Testis (tissue), 2 donors: ENCODE data around the gene OLIG2.

Source experiments
- POLR2A ChIP-seq: fragments of 450-650 bp; IDR thresholded peaks from one replicate; pipeline ENCODE4 v1.6.1; 2017; ENCODE audit warnings: antibody characterized with exemption, mild to moderate bottlenecking, moderate library complexity
- TF ChIP-seq, protein P1 (sequence below), 3 experiments: fragments of 450-650 bp in 2 of 3; fragments of 200-600 bp in 1 of 3; sonication (generic) in 1 of 3; IDR thresholded peaks; one replicate each; pipeline ENCODE4 v1.5.1; 2016 to 2019; ENCODE audit warnings: antibody characterized with exemption in 3 of 3, mild to moderate bottlenecking in 2 of 3, moderate library complexity in 1 of 3

DNA sequence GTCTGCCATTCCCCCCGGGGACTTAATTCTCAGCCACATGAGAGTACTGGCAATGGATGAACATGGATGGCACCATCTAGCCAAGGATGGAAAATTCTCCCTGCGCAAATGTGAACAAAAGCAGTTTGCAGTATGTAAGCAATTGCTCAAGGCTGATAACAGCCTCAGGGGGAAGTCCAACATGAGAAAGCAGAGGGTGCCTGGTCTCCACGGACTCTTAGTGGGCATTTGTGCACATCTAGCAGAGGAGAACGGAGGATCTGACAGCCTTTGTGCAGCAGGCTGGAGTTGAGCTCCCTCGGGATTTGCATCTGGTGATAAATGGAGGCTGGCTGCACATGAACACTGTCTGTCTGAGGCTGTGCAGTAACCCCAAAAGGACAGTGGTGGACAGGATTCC is 30.3 kb downstream of the OLIG2 start:
- TF ChIP-seq POLR2A, result no peak
- TF ChIP-seq, protein P1, sequence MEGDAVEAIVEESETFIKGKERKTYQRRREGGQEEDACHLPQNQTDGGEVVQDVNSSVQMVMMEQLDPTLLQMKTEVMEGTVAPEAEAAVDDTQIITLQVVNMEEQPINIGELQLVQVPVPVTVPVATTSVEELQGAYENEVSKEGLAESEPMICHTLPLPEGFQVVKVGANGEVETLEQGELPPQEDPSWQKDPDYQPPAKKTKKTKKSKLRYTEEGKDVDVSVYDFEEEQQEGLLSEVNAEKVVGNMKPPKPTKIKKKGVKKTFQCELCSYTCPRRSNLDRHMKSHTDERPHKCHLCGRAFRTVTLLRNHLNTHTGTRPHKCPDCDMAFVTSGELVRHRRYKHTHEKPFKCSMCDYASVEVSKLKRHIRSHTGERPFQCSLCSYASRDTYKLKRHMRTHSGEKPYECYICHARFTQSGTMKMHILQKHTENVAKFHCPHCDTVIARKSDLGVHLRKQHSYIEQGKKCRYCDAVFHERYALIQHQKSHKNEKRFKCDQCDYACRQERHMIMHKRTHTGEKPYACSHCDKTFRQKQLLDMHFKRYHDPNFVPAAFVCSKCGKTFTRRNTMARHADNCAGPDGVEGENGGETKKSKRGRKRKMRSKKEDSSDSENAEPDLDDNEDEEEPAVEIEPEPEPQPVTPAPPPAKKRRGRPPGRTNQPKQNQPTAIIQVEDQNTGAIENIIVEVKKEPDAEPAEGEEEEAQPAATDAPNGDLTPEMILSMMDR (IDR thresholded peaks at IDR 0.05), result no peak
